Neural cell (in vitro differentiated cells): Measurements from ENCODE around the gene SHQ1. TPM values are rescaled to one million over a fixed set of nuclear protein-coding genes. Genes with fewer than 3 reads are reported as not detected.

Experiments
- H2AFZ ChIP-seq: fragments of 200-600, 300-800 bp; sonication (generic), shearing (Covaris generic); 2 replicates; pipeline ENCODE4 v1.6.0; 2014; ENCODE audit warnings: low read depth, mild to moderate bottlenecking, antibody characterized with exemption, low read length, moderate library complexity
- H3F3A ChIP-seq: fragments of 200-600 bp; shearing (Covaris generic); 2 replicates; pipeline ENCODE4 v1.6.1; 2016; ENCODE audit warnings: mild to moderate bottlenecking, moderate library complexity, mixed read lengths, antibody characterized with exemption, low read length; ENCODE audit not compliant: insufficient read depth, poor library complexity, severe bottlenecking
- H3K27ac ChIP-seq: fragments of 200-600, 300-800 bp; sonication (generic), shearing (Covaris generic); 2 replicates; pipeline ENCODE4 v1.5.1; 2014; ENCODE audit warnings: mild to moderate bottlenecking, low read length, moderate library complexity
- H3K27me3 ChIP-seq: fragments of 300-800, 200-600 bp; sonication (generic), shearing (Covaris generic); 2 replicates; pipeline ENCODE4 v1.6.0; 2014; ENCODE audit warnings: mild to moderate bottlenecking, low read depth, low read length, moderate library complexity; ENCODE audit not compliant: insufficient read depth
- H3K36me3 ChIP-seq: fragments of 300-800, 200-600 bp; sonication (generic), shearing (Covaris generic); 2 replicates; pipeline ENCODE4 v1.5.1; 2014; ENCODE audit warnings: mild to moderate bottlenecking, antibody characterized with exemption, low read length, moderate library complexity; ENCODE audit not compliant: insufficient read depth
- H3K4me2 ChIP-seq: fragments of 300-800, 200-600 bp; sonication (generic), shearing (Covaris generic); 2 replicates; pipeline ENCODE4 v1.6.0; 2014; ENCODE audit warnings: mild to moderate bottlenecking, low read length
- H3K4me3 ChIP-seq: fragments of 300-800, 200-600 bp; sonication (generic), shearing (Covaris generic); 2 replicates; pipeline ENCODE4 v1.5.1; 2014; ENCODE audit warnings: mild to moderate bottlenecking, low read length, moderate library complexity
- H3K79me2 ChIP-seq: fragments of 200-600 bp; shearing (Covaris generic); replicated peaks from 2 replicates; pipeline ENCODE4 v1.6.0; 2014; ENCODE audit warnings: mild to moderate bottlenecking, low read length, moderate library complexity; ENCODE audit not compliant: insufficient read depth
- H3K9ac ChIP-seq: fragments of 300-800, 200-600 bp; sonication (generic), shearing (Covaris generic); 2 replicates; pipeline ENCODE4 v1.6.1; 2016; ENCODE audit warnings: mild to moderate bottlenecking, low read length, mixed read lengths
- H3K9me2 ChIP-seq: fragments of 200-600 bp; shearing (Covaris generic); 2 replicates; pipeline ENCODE4 v1.6.1; 2016; ENCODE audit warnings: mild to moderate bottlenecking, low read length, mixed read lengths; ENCODE audit not compliant: insufficient read depth
- H3K9me3 ChIP-seq: fragments of 200-600, 300-800 bp; sonication (generic), shearing (Covaris generic); 2 replicates; pipeline ENCODE4 v1.6.1; 2016; ENCODE audit warnings: mild to moderate bottlenecking, mixed run types, low read length, moderate library complexity, mixed read lengths
- H4K20me1 ChIP-seq: fragments of 200-600 bp; shearing (Covaris generic); 2 replicates; pipeline ENCODE4 v1.6.1; 2016; ENCODE audit warnings: mild to moderate bottlenecking, mixed run types; ENCODE audit not compliant: insufficient read depth
- CTCF ChIP-seq: fragments of 450-650 bp; IDR thresholded peaks from 2 replicates; pipeline ENCODE4 v1.5.1; 2014; ENCODE audit warnings: antibody characterized with exemption, mild to moderate bottlenecking, moderate library complexity; ENCODE audit not compliant: poor library complexity, severe bottlenecking
- EP300 ChIP-seq: fragments of 450-650 bp; conservative IDR thresholded peaks from 2 replicates; pipeline ENCODE4 v1.6.1; 2014; ENCODE audit warnings: antibody characterized with exemption, mild to moderate bottlenecking, moderate library complexity; ENCODE audit not compliant: poor library complexity, severe bottlenecking
- EZH2 ChIP-seq: fragments of 200-600, 300-800 bp; shearing (Covaris generic), sonication (generic); IDR thresholded peaks from 2 replicates; pipeline ENCODE4 v1.6.1; 2014; ENCODE audit warnings: antibody characterized with exemption, low read length, borderline replicate concordance, mild to moderate bottlenecking; ENCODE audit not compliant: insufficient read depth, poor library complexity, severe bottlenecking
- MXI1 ChIP-seq: fragments of 450-650 bp; conservative IDR thresholded peaks from 2 replicates; pipeline ENCODE4 v1.6.1; 2014; ENCODE audit warnings: antibody characterized with exemption, mild to moderate bottlenecking; ENCODE audit not compliant: poor library complexity, severe bottlenecking
- POLR2AphosphoS5 ChIP-seq: IDR thresholded peaks from 2 replicates; pipeline ENCODE4 v1.6.1; 2012
- RAD21 ChIP-seq: fragments of 450-650 bp; conservative IDR thresholded peaks from 2 replicates; pipeline ENCODE4 v1.6.1; 2014; ENCODE audit warnings: antibody characterized with exemption, mild to moderate bottlenecking, moderate library complexity
- REST ChIP-seq: IDR thresholded peaks from 2 replicates; pipeline ENCODE4 v1.6.1; 2012; ENCODE audit warnings: borderline replicate concordance
- SMC3 ChIP-seq: fragments of 450-650 bp; conservative IDR thresholded peaks from 2 replicates; pipeline ENCODE4 v1.6.1; 2014; ENCODE audit warnings: antibody characterized with exemption, mild to moderate bottlenecking, moderate library complexity; ENCODE audit not compliant: poor library complexity
- TAF1 ChIP-seq: IDR thresholded peaks from 2 replicates; pipeline ENCODE4 v1.6.1; 2012; ENCODE audit warnings: low read depth
- polyA plus RNA-seq: library from polyadenylated mRNA; depleted of rRNA; stranded (reverse); fragments of >200 nt; gene quantifications from 2 replicates; pipeline ENCODE4 v1.2.3, GENCODE V29; 2014

Gene SHQ1
- polyA plus RNA-seq, 1 donor from 2014 or later, result 14.3 TPM

- Histone ChIP-seq H4K20me1 (no peaks in the 10 kb centered on the region), H3K9ac (no peak overlapping the region), H2AFZ (no peak overlapping the region), H3K27me3 (no peaks in the 10 kb centered on the region), H3K9me3 (no peaks in the 10 kb centered on the region), H3K27ac (no peak overlapping the region), H3K9me2 (no peaks in the 10 kb centered on the region), H3K79me2 (no peaks in the 10 kb centered on the region), H3F3A (no peaks in the 10 kb centered on the region), H3K36me3 (no peaks in the 10 kb centered on the region), H3K4me2 (no peak overlapping the region), H3K4me3 (no peak overlapping the region)
- TF ChIP-seq EZH2 (no peak), REST (no peak), RAD21 (no peak), CTCF (no peak), POLR2AphosphoS5 (no peak), EP300 (no peak), MXI1 (no peak), TAF1 (no peak)
Observed at GRCh38 chr3:72816862-72817355, 31.3 kb downstream of the SHQ1 start.

- no peak for TF ChIP-seq MXI1
- TF ChIP-seq EZH2, result no peak
- no peak for TF ChIP-seq SMC3
- TF ChIP-seq REST, result no peak
- no peak for TF ChIP-seq POLR2AphosphoS5
- no peak for TF ChIP-seq EP300
- TF ChIP-seq CTCF, result no peak
- no peak for TF ChIP-seq RAD21
- TF ChIP-seq TAF1, result no peak
- H3K4me2 ChIP-seq, result no peak overlapping the region
- H3K36me3 ChIP-seq, result no peaks in the 10 kb centered on the region
- H3K79me2 ChIP-seq, result no peaks in the 10 kb centered on the region
- no peaks in the 10 kb centered on the region for H3K9me3 ChIP-seq
- no peaks in the 10 kb centered on the region for H3F3A ChIP-seq
- no peak overlapping the region for H3K27ac ChIP-seq
- no peaks in the 10 kb centered on the region for H4K20me1 ChIP-seq
- no peaks in the 10 kb centered on the region for H3K9me2 ChIP-seq
- no peaks in the 10 kb centered on the region for H3K27me3 ChIP-seq
- H3K4me3 ChIP-seq, result no peak overlapping the region
- no peak overlapping the region for H3K9ac ChIP-seq
- H2AFZ ChIP-seq, result no peak overlapping the region
Observed at GRCh38 chr3:72814308-72814707, 33.9 kb downstream of the SHQ1 start.
